HG02885 (cell line): ENCODE results near the gene BET1L.
A peak's percentile ranks its signal among the peaks of the same experiment; 100 is the strongest.
"Not testable (repeated sequence)": the region's sequence is repeated elsewhere in the genome, so short reads cannot be mapped to it uniquely, and the experiment has no call there.

ENCODE experiments used
- ATAC-seq: cut with Tn5 transposase; IDR thresholded peaks from one replicate; pipeline ENCODE4 v1.9.1; 2021; ENCODE audit warnings: mild to moderate bottlenecking; ENCODE audit not compliant: unreplicated experiment, poor library complexity

BET1L gene

GRCh38 chr11:207208-207862, at the start of gene BET1L, which contains the start of gene RIC8A:
BET1L (minus strand) TSS chr11:207399; CDS start chr11:207321, 78 bp downstream.
RIC8A (plus strand) TSS chr11:207708; CDS start chr11:208855, 1,147 bp downstream.
- ATAC-seq, result peak; percentile 85

GRCh38 chr11:255816-256215, 48.6 kb upstream of the BET1L start:
- ATAC-seq, result no peak

GRCh38 chr11:255176-255575, 48.0 kb upstream of the BET1L start:
- no peak for ATAC-seq

- ATAC-seq, result no peak
These were observed 46.7 kb upstream of the BET1L start for GRCh38 chr11:253886-254270.

GRCh38 chr11:253160-253885, 46.1 kb upstream of the BET1L start:
- no peak for ATAC-seq

GRCh38 chr11:252666-253065, 45.5 kb upstream of the BET1L start:
- ATAC-seq, result no peak

GRCh38 chr11:251550-251949, 44.4 kb upstream of the BET1L start:
- no peak for ATAC-seq

GRCh38 chr11:250740-251299, 43.6 kb upstream of the BET1L start:
- no peak for ATAC-seq

GRCh38 chr11:250274-250673, 43.1 kb upstream of the BET1L start:
- ATAC-seq, result no peak

GRCh38 chr11:249062-249461, 41.9 kb upstream of the BET1L start:
- ATAC-seq, result no peak

- no peak for ATAC-seq
These were observed 37.2 kb upstream of the BET1L start for GRCh38 chr11:244376-244775.

GRCh38 chr11:241634-242033, 34.4 kb upstream of the BET1L start:
- no peak for ATAC-seq

- no peak for ATAC-seq
These were observed 33.1 kb upstream of the BET1L start for GRCh38 chr11:240315-240714.

- not testable (repeated sequence) for ATAC-seq
These were observed 31.1 kb upstream of the BET1L start for GRCh38 chr11:238346-238745.

- peak; percentile 82 for ATAC-seq
These were observed 29.9 kb upstream of the BET1L start, which contains the start of gene PSMD13 for GRCh38 chr11:236774-237767. PSMD13 (plus strand) TSS chr11:236976; CDS start chr11:237050, 74 bp downstream.

- ATAC-seq, result peak; percentile 77
These were observed 29.0 kb upstream of the BET1L start, which contains the start of gene SIRT3 for GRCh38 chr11:235997-236773. SIRT3 (minus strand) TSS chr11:236342; CDS start chr11:236328, 14 bp downstream.

- ATAC-seq, result no peak
These were observed 28.4 kb upstream of the BET1L start for GRCh38 chr11:235609-235996.

- ATAC-seq, result no peak
These were observed 28.0 kb upstream of the BET1L start for GRCh38 chr11:235180-235579.

- no peak for ATAC-seq
These were observed 25.8 kb upstream of the BET1L start for GRCh38 chr11:232783-233565.
